ENCODE measurements around the gene CDH23.

DNA sequence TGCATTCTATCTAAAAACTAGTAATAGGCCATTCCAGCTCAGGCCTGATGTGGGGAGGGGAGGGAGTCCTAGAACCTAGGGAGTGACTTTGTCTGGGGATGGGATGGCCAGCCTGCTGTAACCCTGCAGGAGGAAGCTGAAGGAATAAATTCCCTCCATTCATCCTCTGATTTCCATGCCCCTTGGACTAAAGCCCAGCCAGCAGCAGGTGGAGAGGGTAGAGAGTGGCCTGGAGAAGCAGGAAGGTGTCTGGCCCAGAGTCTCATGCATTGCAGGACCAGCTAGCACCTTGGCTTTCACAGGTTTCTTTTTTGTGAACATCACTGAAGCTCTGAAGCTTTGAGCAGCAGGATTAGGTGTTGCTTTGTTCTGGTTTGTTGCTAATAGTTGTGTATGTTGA is 32.8 kb upstream of the CDH23 start:
- TF ChIP-seq, protein P1, sequence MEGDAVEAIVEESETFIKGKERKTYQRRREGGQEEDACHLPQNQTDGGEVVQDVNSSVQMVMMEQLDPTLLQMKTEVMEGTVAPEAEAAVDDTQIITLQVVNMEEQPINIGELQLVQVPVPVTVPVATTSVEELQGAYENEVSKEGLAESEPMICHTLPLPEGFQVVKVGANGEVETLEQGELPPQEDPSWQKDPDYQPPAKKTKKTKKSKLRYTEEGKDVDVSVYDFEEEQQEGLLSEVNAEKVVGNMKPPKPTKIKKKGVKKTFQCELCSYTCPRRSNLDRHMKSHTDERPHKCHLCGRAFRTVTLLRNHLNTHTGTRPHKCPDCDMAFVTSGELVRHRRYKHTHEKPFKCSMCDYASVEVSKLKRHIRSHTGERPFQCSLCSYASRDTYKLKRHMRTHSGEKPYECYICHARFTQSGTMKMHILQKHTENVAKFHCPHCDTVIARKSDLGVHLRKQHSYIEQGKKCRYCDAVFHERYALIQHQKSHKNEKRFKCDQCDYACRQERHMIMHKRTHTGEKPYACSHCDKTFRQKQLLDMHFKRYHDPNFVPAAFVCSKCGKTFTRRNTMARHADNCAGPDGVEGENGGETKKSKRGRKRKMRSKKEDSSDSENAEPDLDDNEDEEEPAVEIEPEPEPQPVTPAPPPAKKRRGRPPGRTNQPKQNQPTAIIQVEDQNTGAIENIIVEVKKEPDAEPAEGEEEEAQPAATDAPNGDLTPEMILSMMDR (IDR thresholded peaks at IDR 0.05; ENCODE audit: low read depth, low read length, poor library complexity, severe bottlenecking), result no peak
- TF ChIP-seq EZH2phosphoT487 (IDR thresholded peaks at IDR 0.05; ENCODE audit: borderline replicate concordance, low read length), result no peak
